ENCODE measurements around the gene RAB31.

DNA sequence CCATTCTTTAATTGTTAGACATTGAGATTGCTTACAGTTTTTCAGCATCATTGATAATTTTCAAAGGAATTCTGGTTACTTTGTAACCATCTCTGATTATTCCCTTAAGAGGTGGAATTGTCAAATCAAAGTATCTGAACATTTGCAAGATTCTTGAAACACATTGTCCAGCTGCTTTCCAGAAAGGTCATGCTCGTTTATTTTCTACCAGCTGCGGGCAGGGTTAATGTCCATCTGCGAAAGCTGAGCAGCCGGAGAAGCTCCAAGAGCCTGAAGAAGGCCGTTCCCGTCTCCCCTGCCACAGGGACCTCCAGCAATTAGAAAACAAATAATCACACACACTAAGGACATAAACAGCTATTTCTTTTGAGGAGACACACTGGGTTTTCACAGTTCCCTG lies 101.6 kb downstream of the RAB31 start:
- TF ChIP-seq, protein P1, sequence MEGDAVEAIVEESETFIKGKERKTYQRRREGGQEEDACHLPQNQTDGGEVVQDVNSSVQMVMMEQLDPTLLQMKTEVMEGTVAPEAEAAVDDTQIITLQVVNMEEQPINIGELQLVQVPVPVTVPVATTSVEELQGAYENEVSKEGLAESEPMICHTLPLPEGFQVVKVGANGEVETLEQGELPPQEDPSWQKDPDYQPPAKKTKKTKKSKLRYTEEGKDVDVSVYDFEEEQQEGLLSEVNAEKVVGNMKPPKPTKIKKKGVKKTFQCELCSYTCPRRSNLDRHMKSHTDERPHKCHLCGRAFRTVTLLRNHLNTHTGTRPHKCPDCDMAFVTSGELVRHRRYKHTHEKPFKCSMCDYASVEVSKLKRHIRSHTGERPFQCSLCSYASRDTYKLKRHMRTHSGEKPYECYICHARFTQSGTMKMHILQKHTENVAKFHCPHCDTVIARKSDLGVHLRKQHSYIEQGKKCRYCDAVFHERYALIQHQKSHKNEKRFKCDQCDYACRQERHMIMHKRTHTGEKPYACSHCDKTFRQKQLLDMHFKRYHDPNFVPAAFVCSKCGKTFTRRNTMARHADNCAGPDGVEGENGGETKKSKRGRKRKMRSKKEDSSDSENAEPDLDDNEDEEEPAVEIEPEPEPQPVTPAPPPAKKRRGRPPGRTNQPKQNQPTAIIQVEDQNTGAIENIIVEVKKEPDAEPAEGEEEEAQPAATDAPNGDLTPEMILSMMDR (IDR thresholded peaks at IDR 0.05; ENCODE audit: poor library complexity, severe bottlenecking) = no peak
- no peak for TF ChIP-seq EZH2 (IDR thresholded peaks at IDR 0.05; ENCODE audit: borderline replicate concordance, insufficient read depth, low read length, poor library complexity, severe bottlenecking)

All from neural cell (in vitro differentiated cells).